ENCODE measurements around the gene NFE2L3. TPM values are rescaled to one million over a fixed set of nuclear protein-coding genes. Genes with fewer than 3 reads are reported as not detected.

Gene NFE2L3
- total and polyA plus RNA-seq, 9 of the 15 experiments (the other 6 are each of a cell fraction or from before 2014, with no cell fraction given), result 2.9 to 16.9 (median 12.4) TPM

- TF ChIP-seq, protein P1, sequence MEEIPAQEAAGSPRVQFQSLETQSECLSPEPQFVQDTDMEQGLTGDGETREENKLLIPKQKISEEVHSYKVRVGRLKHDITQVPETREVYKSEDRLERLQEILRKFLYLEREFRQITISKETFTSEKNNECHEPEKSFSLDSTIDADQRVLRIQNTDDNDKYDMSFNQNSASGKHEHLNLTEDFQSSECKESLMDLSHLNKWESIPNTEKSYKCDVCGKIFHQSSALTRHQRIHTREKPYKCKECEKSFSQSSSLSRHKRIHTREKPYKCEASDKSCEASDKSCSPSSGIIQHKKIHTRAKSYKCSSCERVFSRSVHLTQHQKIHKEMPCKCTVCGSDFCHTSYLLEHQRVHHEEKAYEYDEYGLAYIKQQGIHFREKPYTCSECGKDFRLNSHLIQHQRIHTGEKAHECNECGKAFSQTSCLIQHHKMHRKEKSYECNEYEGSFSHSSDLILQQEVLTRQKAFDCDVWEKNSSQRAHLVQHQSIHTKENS (CRISPR knock-in tag; IDR thresholded peaks at IDR 0.05), result no peak
- TF ChIP-seq ZNF57 (CRISPR knock-in tag; IDR thresholded peaks at IDR 0.05) (0 out of 2 replicates have a peak, but pooled peaks have one; percentile 64), LCOR (CRISPR knock-in tag; IDR thresholded peaks at IDR 0.05) (no peak), MEF2D (tag; conservative IDR thresholded peaks at IDR 0.05; ENCODE audit: low read depth) (no peak), ZNF668 (CRISPR knock-in tag; IDR thresholded peaks at IDR 0.05) (no peak), ZNF316 (IDR thresholded peaks at IDR 0.05) (no peak), POLR2AphosphoS2 (IDR thresholded peaks at IDR 0.05; ENCODE audit: low read length) (peak; percentile 98), PML (IDR thresholded peaks at IDR 0.05; ENCODE audit: low read length) (peak; percentile 58), IFI16 (CRISPR knock-in tag; IDR thresholded peaks at IDR 0.05) (no peak), CREBBP (IDR thresholded peaks at IDR 0.05; ENCODE audit: low read depth, low read length) (no peak), NELFE (IDR thresholded peaks at IDR 0.05; ENCODE audit: insufficient read depth, insufficient read length) (no peak), NEUROD1 (IDR thresholded peaks at IDR 0.05; ENCODE audit: borderline replicate concordance, low read depth, low read length, partially characterized antibody) (no peak), BCL6 (CRISPR knock-in tag; IDR thresholded peaks at IDR 0.05) (0 out of 2 replicates have a peak, but pooled peaks have one; percentile 9), SMC3 (conservative IDR thresholded peaks at IDR 0.05; ENCODE audit: insufficient read depth, low read depth, low read length) (no peak), ILF3 (IDR thresholded peaks at IDR 0.05; ENCODE audit: borderline replicate concordance) (peak; percentile 97), POLR2G (IDR thresholded peaks at IDR 0.05; ENCODE audit: low read depth, low read length) (peak; percentile 32; the same call in 1 of the 2 replicates), UBTF (IDR thresholded peaks at IDR 0.05; ENCODE audit: borderline replicate concordance in 1 of 2, low read depth in 2 of 2, low read length in 2 of 2) (no peak), SMARCC2 (IDR thresholded peaks at IDR 0.05; ENCODE audit: low read depth) (no peak), CREB5 (CRISPR knock-in tag; IDR thresholded peaks at IDR 0.05) (no peak; the same call in none of the 2 replicates), ARHGAP35 (IDR thresholded peaks at IDR 0.05; ENCODE audit: partially characterized antibody) (peak; percentile 55), NUFIP1 (IDR thresholded peaks at IDR 0.05; ENCODE audit: partially characterized antibody) (no peak), XRCC5 (IDR thresholded peaks at IDR 0.05; ENCODE audit: low read depth, low read length) (no peak), TBP (optimal IDR thresholded peaks at IDR 0.05; ENCODE audit: low read depth, low read length) (no peak)
- TF ChIP-seq, protein P2, sequence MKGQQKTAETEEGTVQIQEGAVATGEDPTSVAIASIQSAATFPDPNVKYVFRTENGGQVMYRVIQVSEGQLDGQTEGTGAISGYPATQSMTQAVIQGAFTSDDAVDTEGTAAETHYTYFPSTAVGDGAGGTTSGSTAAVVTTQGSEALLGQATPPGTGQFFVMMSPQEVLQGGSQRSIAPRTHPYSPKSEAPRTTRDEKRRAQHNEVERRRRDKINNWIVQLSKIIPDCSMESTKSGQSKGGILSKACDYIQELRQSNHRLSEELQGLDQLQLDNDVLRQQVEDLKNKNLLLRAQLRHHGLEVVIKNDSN (CRISPR knock-in tag; IDR thresholded peaks at IDR 0.05), result no peak
Measured at GRCh38 chr7:26187380-26188205, 35.6 kb downstream of the NFE2L3 start (continued).
